Upper lobe of left lung (tissue), 6 donors: ENCODE results near the gene ADCY2. TPM values are rescaled to one million over a fixed set of nuclear protein-coding genes. Genes with fewer than 3 reads are reported as not detected.

ENCODE experiments used
- ATAC-seq, 2 donors: fragments of 200-7000 bp; cut with Tn5 transposase; one replicate each; pipeline ENCODE4 v1.9.1; 2022; ENCODE audit warnings: mild to moderate bottlenecking in 2 of 2, moderate library complexity in 2 of 2; ENCODE audit not compliant: low FRiP score in 2 of 2
- DNase-seq, 2 donors: peaks; one replicate each; pipeline ENCODE4 v3.0.0-alpha.2; 2019 to 2020
- H3K27ac ChIP-seq, 4 donors: fragments of 200-600 bp; sonication (generic); one replicate each; pipeline ENCODE4 v1.5.1; 2016 to 2019
- H3K27me3 ChIP-seq, 4 donors: fragments of 200-600 bp; sonication (generic); one replicate each; pipeline ENCODE4 v1.5.1; 2017 to 2019
- H3K36me3 ChIP-seq, 4 donors: fragments of 200-600 bp; sonication (generic); one replicate each; pipeline ENCODE4 v1.5.1; 2016 to 2019
- H3K4me1 ChIP-seq, 4 donors: fragments of 200-600 bp; sonication (generic); one replicate each; pipeline ENCODE4 v1.5.1; 2018 to 2019
- H3K4me3 ChIP-seq, 4 donors: fragments of 200-600 bp; sonication (generic); one replicate each; pipeline ENCODE4 v1.5.1; 2017 to 2019; ENCODE audit warnings: mild to moderate bottlenecking in 2 of 4, moderate library complexity in 1 of 4
- H3K9me3 ChIP-seq, 4 donors: fragments of 200-600 bp; sonication (generic); one replicate each; pipeline ENCODE4 v1.5.1; 2018 to 2019
- CTCF ChIP-seq, 6 experiments: fragments of 450-650 bp in 4 of 6; fragments of 200-600 bp in 2 of 6; sonication (generic) in 2 of 6; IDR thresholded peaks; one replicate each; pipeline ENCODE4 v1.5.1; 2016 to 2019; ENCODE audit warnings: antibody characterized with exemption in 6 of 6
- EP300 ChIP-seq, 4 donors: sonication (generic); formaldehyde crosslinking; IDR thresholded peaks; one replicate each; pipeline ENCODE4 v1.5.1; 2017; ENCODE audit warnings: antibody characterized with exemption in 4 of 4, control low read depth in 2 of 4
- POLR2A ChIP-seq, 4 donors: fragments of 450-650 bp; IDR thresholded peaks; one replicate each; pipeline ENCODE4 v1.5.1; 2016 to 2017; ENCODE audit warnings: antibody characterized with exemption in 4 of 4, mild to moderate bottlenecking in 2 of 4
- POLR2AphosphoS5 ChIP-seq, 2 donors: sonication (generic); formaldehyde crosslinking; IDR thresholded peaks; one replicate each; pipeline ENCODE4 v1.5.1; 2017; ENCODE audit warnings: antibody characterized with exemption in 2 of 2
- WGBS, 2 donors: methylation state at CpG; one replicate each; pipeline ENCODE4 v1.1.5; 2017 to 2018; 5-methylcytosine and 5-hydroxymethylcytosine counted together
- total RNA-seq, 6 donors: library from RNA; depleted of rRNA in 4 of 6; stranded (reverse); fragments of >200 nt in 4 of 6; gene quantifications; one replicate each; pipeline versions ENCODE4 v1.1.0 to v1.2.1, GENCODE V29; 2016 to 2021
- donor health status: DM: no; HTN: no; CAD: no; lungs with moderate emphysema.
- donor health status: DM: no; HTN: yes; CAD: no; lungs with severe emphysema.

ADCY2 gene
- total RNA-seq, 6 donors from 2014 or later = 0.20 to 2.4 (median 0.46) TPM; not detected in 1

GRCh38 chr5:7690557-7690956 is 294.6 kb downstream of the ADCY2 start:
- Histone ChIP-seq H3K9me3 (no peaks in the 10 kb centered on the region), H3K27me3 (no peaks in the 10 kb centered on the region), H3K4me1 (no peaks in the 10 kb centered on the region), H3K36me3 (no peaks in the 10 kb centered on the region), H3K4me3 (no peak overlapping the region), H3K27ac (no peak overlapping the region)
- DNase-seq (no peak), ATAC-seq (no peak)
- no peak for TF ChIP-seq EP300 (IDR thresholded peaks at IDR 0.05)
- TF ChIP-seq CTCF (IDR thresholded peaks at IDR 0.05) = no peak
- no peak for TF ChIP-seq POLR2AphosphoS5 (IDR thresholded peaks at IDR 0.05)
- WGBS, 2 donors = 68 to 76% methylated on average over 10 of the region's 10 CpGs

- Histone ChIP-seq H3K4me3 (no peak overlapping the region), H3K27ac (no peak overlapping the region), H3K27me3 (no peaks in the 10 kb centered on the region), H3K9me3 (no peaks in the 10 kb centered on the region), H3K4me1 (no peaks in the 10 kb centered on the region), H3K36me3 (no peaks in the 10 kb centered on the region)
- DNase-seq = no peak
- TF ChIP-seq CTCF (IDR thresholded peaks at IDR 0.05) (no peak), POLR2AphosphoS5 (IDR thresholded peaks at IDR 0.05) (no peak), POLR2A (IDR thresholded peaks at IDR 0.05) (no peak), EP300 (IDR thresholded peaks at IDR 0.05) (no peak)
- no peak for ATAC-seq
- 52 to 64% methylated on average over 4 to 5 of the region's 5 CpGs for WGBS, 2 donors
These were observed 309.3 kb downstream of the ADCY2 start for GRCh38 chr5:7705261-7705660.

- Histone ChIP-seq H3K27me3 (no peaks in the 10 kb centered on the region), H3K36me3 (no peaks in the 10 kb centered on the region), H3K4me3 (no peak overlapping the region), H3K27ac (no peak overlapping the region), H3K4me1 (no peaks in the 10 kb centered on the region), H3K9me3 (no peaks in the 10 kb centered on the region)
- TF ChIP-seq CTCF (IDR thresholded peaks at IDR 0.05) (no peak), EP300 (IDR thresholded peaks at IDR 0.05) (no peak), POLR2A (IDR thresholded peaks at IDR 0.05) (no peak), POLR2AphosphoS5 (IDR thresholded peaks at IDR 0.05) (no peak)
- no peak for ATAC-seq
- no peak for DNase-seq
- WGBS, 2 donors = 84 to 85% methylated on average over 6 of the region's 6 CpGs
These were observed 309.8 kb downstream of the ADCY2 start for GRCh38 chr5:7705736-7706135.

- H3K27me3 ChIP-seq = no peaks in the 10 kb centered on the region
- TF ChIP-seq POLR2A (IDR thresholded peaks at IDR 0.05) (no peak), POLR2AphosphoS5 (IDR thresholded peaks at IDR 0.05) (no peak), EP300 (IDR thresholded peaks at IDR 0.05) (no peak), CTCF (IDR thresholded peaks at IDR 0.05) (no peak)
- no peaks in the 10 kb centered on the region for H3K36me3 ChIP-seq
- no peak for ATAC-seq
- H3K9me3 ChIP-seq = no peaks in the 10 kb centered on the region
- no peak for DNase-seq
- WGBS, 2 donors = 50 to 53% methylated on average over 4 of the region's 4 CpGs
- no peak overlapping the region for H3K4me3 ChIP-seq
- no peaks in the 10 kb centered on the region for H3K4me1 ChIP-seq
- no peak overlapping the region for H3K27ac ChIP-seq
These were observed 310.3 kb downstream of the ADCY2 start for GRCh38 chr5:7706256-7706655.

- Histone ChIP-seq H3K4me1 (no peaks in the 10 kb centered on the region), H3K27ac (no peak overlapping the region), H3K36me3 (no peaks in the 10 kb centered on the region), H3K4me3 (no peak overlapping the region), H3K27me3 (no peaks in the 10 kb centered on the region), H3K9me3 (no peaks in the 10 kb centered on the region)
- TF ChIP-seq EP300 (IDR thresholded peaks at IDR 0.05) (no peak), CTCF (IDR thresholded peaks at IDR 0.05) (no peak), POLR2AphosphoS5 (IDR thresholded peaks at IDR 0.05) (no peak), POLR2A (IDR thresholded peaks at IDR 0.05) (no peak)
- no peak for DNase-seq
- ATAC-seq = no peak
- WGBS, 2 donors = 53 to 61% methylated on average over 6 of the region's 6 CpGs
These were observed 318.2 kb downstream of the ADCY2 start for GRCh38 chr5:7714119-7714518.
